ENCODE data around the gene SMIM8.

- TF ChIP-seq CTCF (IDR thresholded peaks at IDR 0.05 in 2 of 3, conservative IDR thresholded peaks at IDR 0.05 in 1 of 3; ENCODE audit: control insufficient read depth in 2 of 3, extremely low read depth in 1 of 3, insufficient read depth in 1 of 3, low read depth in 3 of 3, low read length in 3 of 3): no peak
- TF ChIP-seq PBX3 (IDR thresholded peaks at IDR 0.05; ENCODE audit: insufficient replicate concordance, low read depth, low read length): no peak
- no peak for TF ChIP-seq SP1 (IDR thresholded peaks at IDR 0.05; ENCODE audit: low read depth, low read length)
- TF ChIP-seq EZH2 (IDR thresholded peaks at IDR 0.05; ENCODE audit: borderline replicate concordance, control insufficient read depth, low read depth, low read length): no peak
- no peak for TF ChIP-seq MYC (IDR thresholded peaks at IDR 0.05; ENCODE audit: insufficient read depth, insufficient read length, insufficient replicate concordance, low read length, severe bottlenecking)
- TF ChIP-seq MAX (IDR thresholded peaks at IDR 0.05; ENCODE audit: low read depth, low read length): no peak
- no peak for TF ChIP-seq YY1 (IDR thresholded peaks at IDR 0.05; ENCODE audit: low read depth, low read length)
These were observed 35.1 kb upstream of the SMIM8 start for GRCh38 chr6:87287251-87287650.

All from GM12878 (cell line).